Ovary (tissue), 3 donors: ENCODE data around the gene CLIC3.

Source experiments
- EP300 ChIP-seq: sonication (generic); formaldehyde crosslinking; IDR thresholded peaks from one replicate; pipeline ENCODE4 v1.6.1; 2017; ENCODE audit warnings: antibody characterized with exemption
- POLR2A ChIP-seq: fragments of 450-650 bp; IDR thresholded peaks from one replicate; pipeline ENCODE4 v1.6.1; 2017; ENCODE audit warnings: antibody characterized with exemption, mild to moderate bottlenecking, moderate library complexity
- TF ChIP-seq, protein P1 (sequence below), 3 donors: fragments of 450-650 bp in 2 of 3; fragments of 200-600 bp in 1 of 3; IDR thresholded peaks; one replicate each; pipeline versions ENCODE4 v1.5.1 to v1.8.0; 2016 to 2022; ENCODE audit warnings: antibody characterized with exemption in 3 of 3, mild to moderate bottlenecking in 1 of 3
- donor health status: DM: no; HTN: no; CAD: no.

DNA sequence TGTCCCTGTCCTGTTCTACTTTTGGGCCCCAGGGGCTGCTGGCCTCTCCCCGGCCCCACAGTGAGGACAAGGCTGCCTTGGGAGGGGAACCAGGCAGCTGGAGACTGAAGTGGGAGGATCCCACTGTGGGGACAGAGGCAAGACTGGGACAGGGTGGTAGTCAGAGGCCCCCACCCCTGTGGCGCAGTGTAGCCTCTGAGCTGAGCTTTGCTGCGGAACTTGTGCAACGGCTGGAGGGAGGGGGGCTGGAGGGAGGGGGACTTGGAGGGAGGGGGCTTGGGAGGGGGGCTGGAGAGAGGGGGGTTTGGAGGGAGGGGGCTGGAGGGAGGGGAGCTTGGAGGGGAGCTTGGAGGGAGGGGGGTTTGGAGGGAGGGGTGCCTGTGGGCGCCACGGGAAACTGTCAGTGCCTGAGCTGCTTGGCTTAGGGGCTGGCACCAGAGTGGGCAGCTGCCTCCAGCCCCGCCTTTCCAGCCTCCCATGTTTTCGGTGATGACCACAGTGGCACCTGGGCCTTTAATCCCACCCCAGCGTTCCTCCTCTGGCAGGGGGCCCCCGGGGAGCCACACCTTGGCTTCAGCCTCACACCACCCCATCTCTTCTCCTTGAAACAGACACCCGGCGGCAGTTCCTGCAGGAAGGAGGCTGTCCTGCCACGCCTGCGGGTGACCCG lies 37.8 kb upstream of the CLIC3 start:
- TF ChIP-seq, protein P1, sequence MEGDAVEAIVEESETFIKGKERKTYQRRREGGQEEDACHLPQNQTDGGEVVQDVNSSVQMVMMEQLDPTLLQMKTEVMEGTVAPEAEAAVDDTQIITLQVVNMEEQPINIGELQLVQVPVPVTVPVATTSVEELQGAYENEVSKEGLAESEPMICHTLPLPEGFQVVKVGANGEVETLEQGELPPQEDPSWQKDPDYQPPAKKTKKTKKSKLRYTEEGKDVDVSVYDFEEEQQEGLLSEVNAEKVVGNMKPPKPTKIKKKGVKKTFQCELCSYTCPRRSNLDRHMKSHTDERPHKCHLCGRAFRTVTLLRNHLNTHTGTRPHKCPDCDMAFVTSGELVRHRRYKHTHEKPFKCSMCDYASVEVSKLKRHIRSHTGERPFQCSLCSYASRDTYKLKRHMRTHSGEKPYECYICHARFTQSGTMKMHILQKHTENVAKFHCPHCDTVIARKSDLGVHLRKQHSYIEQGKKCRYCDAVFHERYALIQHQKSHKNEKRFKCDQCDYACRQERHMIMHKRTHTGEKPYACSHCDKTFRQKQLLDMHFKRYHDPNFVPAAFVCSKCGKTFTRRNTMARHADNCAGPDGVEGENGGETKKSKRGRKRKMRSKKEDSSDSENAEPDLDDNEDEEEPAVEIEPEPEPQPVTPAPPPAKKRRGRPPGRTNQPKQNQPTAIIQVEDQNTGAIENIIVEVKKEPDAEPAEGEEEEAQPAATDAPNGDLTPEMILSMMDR (IDR thresholded peaks at IDR 0.05), result no peak
- TF ChIP-seq EP300 (no peak), POLR2A (no peak)
